Measurements from ENCODE around the gene MAOB.

MAOB gene

DNA sequence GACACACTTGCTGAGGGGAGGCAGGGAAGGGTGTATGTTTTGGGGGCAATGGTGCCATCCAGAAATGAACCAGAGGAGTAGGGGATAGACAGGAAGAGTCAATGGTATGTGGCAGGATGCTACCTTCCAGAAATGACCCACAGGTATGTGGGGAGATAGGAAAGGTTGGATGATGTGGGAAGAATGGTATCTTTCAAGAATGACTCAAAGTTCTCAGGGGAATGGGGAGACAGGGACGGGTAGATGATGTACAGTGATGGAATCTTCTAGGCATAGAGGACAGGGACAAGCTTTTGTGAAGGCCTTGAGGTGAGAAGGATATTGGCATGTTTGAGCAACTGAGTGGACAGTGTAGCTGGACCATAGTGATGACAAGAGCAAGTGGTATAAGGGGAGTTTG, 161.3 kb downstream of the MAOB start:
- TF ChIP-seq, protein P1, sequence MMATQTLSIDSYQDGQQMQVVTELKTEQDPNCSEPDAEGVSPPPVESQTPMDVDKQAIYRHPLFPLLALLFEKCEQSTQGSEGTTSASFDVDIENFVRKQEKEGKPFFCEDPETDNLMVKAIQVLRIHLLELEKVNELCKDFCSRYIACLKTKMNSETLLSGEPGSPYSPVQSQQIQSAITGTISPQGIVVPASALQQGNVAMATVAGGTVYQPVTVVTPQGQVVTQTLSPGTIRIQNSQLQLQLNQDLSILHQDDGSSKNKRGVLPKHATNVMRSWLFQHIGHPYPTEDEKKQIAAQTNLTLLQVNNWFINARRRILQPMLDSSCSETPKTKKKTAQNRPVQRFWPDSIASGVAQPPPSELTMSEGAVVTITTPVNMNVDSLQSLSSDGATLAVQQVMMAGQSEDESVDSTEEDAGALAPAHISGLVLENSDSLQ (IDR thresholded peaks at IDR 0.05), result no peak
- TF ChIP-seq SUZ12 (IDR thresholded peaks at IDR 0.05) (no peak), L3MBTL2 (conservative IDR thresholded peaks at IDR 0.05) (no peak), NFRKB (IDR thresholded peaks at IDR 0.05) (no peak)
- CTCF ChIA-PET, result no interaction called here
- POLR2A ChIA-PET, result no interaction called here
- DNase-seq (ENCODE audit: extremely low spot score), result no peak

DNA sequence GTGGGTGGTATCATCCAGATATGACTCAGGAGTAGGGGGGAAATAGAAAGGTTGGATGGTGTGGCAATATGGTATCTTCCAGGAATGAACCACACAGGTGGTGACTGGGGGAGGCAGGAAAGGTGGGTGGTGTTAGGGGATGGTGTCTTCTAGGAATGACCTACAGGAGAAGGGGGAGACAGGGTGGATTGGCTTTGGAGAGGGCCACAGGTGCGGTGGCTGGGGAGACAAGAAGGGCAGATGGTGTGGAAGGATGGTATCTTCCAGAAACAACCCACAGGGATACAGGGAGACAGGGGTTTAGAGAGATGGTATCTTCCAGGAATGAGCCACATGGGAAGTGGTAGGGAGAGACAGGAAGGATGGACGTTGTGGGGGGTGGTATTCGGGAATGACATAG, 162.2 kb downstream of the MAOB start:
- ChIA-PET POLR2A (no interaction called here), CTCF (no interaction called here)
- TF ChIP-seq SP1 (IDR thresholded peaks at IDR 0.05), result no peak
- no peak for TF ChIP-seq FOXM1 (IDR thresholded peaks at IDR 0.05; ENCODE audit: borderline replicate concordance)
- TF ChIP-seq BHLHE40 (IDR thresholded peaks at IDR 0.05; ENCODE audit: borderline replicate concordance), result no peak
- no peak for TF ChIP-seq L3MBTL2 (conservative IDR thresholded peaks at IDR 0.05)
- TF ChIP-seq FOXK2 (IDR thresholded peaks at IDR 0.05), result no peak
- no peak for TF ChIP-seq TARDBP (IDR thresholded peaks at IDR 0.05)
- TF ChIP-seq FOXA1 (IDR thresholded peaks at IDR 0.05), result no peak
- TF ChIP-seq NFRKB (IDR thresholded peaks at IDR 0.05), result no peak
- TF ChIP-seq CTBP1 (IDR thresholded peaks at IDR 0.05; ENCODE audit: borderline replicate concordance), result no peak
- no peak for TF ChIP-seq LEF1 (IDR thresholded peaks at IDR 0.05; ENCODE audit: borderline replicate concordance)
- no peak for TF ChIP-seq SUZ12 (IDR thresholded peaks at IDR 0.05)
- TF ChIP-seq, protein P1 (IDR thresholded peaks at IDR 0.05), result no peak
- no peak for TF ChIP-seq ELF4 (IDR thresholded peaks at IDR 0.05)
- no peak for TF ChIP-seq HDGF (IDR thresholded peaks at IDR 0.05; ENCODE audit: borderline replicate concordance)
- no peak for DNase-seq (ENCODE audit: extremely low spot score)

GRCh38 chrX:43718956-43719355, 163.3 kb downstream of the MAOB start:
- no peak for TF ChIP-seq HDGF (IDR thresholded peaks at IDR 0.05; ENCODE audit: borderline replicate concordance)
- TF ChIP-seq, protein P1 (IDR thresholded peaks at IDR 0.05), result no peak
- DNase-seq (ENCODE audit: extremely low spot score), result no peak
- CTCF ChIA-PET, result no interaction called here
- POLR2A ChIA-PET, result no interaction called here

DNA sequence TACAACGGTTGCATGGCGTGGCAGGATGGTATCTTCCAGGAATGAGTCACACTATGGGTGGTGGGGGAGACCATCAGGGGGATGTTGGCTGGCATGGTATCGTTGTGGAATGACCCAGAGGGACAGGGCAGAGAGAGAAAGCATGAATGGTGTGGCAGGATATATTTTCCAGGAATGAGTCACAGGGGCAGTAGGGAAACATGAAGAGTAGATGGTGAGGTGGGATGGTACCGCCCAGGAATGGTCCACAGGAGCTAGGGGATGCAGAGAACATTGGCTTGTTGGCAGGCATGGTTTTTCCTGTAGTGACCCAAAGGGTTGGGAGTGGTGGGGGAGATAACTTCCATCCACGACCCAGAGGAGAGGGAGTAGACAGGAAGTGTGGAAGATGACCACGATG, 163.7 kb downstream of the MAOB start:
- CTCF ChIA-PET, result no interaction called here
- no peak for DNase-seq (ENCODE audit: extremely low spot score)
- POLR2A ChIA-PET, result no interaction called here
- TF ChIP-seq, protein P1 (IDR thresholded peaks at IDR 0.05), result no peak
- TF ChIP-seq HDGF (IDR thresholded peaks at IDR 0.05; ENCODE audit: borderline replicate concordance), result no peak

DNA sequence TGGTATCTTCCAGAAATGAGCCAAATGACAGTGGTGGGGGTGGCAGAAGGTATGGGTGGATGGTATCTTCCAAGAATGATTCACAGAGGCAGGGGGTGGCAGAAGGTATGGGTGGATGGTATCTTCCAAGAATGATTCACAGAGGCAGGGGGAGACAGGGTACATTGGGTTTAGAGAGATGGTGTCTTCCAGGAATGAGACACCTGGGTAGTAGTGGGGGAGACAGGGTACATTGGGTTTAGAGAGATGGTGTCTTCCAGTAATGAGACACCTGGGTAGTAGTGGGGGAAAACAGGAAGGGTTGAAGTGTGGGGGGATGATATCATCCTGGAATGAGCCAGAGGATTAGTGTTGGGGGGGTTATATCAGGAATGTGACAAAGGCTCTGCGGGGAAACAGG, 164.2 kb downstream of the MAOB start:
- ChIA-PET POLR2A (no interaction called here), CTCF (no interaction called here)
- TF ChIP-seq, protein P1 (IDR thresholded peaks at IDR 0.05), result no peak
- TF ChIP-seq SP1 (IDR thresholded peaks at IDR 0.05) (no peak), ELF4 (IDR thresholded peaks at IDR 0.05) (no peak)
- DNase-seq (ENCODE audit: extremely low spot score), result no peak

- POLR2A ChIA-PET, result no interaction called here
- CTCF ChIA-PET, result no interaction called here
- no peak for TF ChIP-seq ZNF384 (IDR thresholded peaks at IDR 0.05)
- TF ChIP-seq CTBP1 (IDR thresholded peaks at IDR 0.05; ENCODE audit: borderline replicate concordance), result no peak
- no peak for TF ChIP-seq HDGF (IDR thresholded peaks at IDR 0.05; ENCODE audit: borderline replicate concordance)
- no peak for TF ChIP-seq ARNT (IDR thresholded peaks at IDR 0.05)
- no peak for TF ChIP-seq LEF1 (IDR thresholded peaks at IDR 0.05; ENCODE audit: borderline replicate concordance)
- TF ChIP-seq NFRKB (IDR thresholded peaks at IDR 0.05), result no peak
- TF ChIP-seq FOXM1 (IDR thresholded peaks at IDR 0.05; ENCODE audit: borderline replicate concordance), result no peak
- no peak for TF ChIP-seq L3MBTL2 (conservative IDR thresholded peaks at IDR 0.05)
- no peak for TF ChIP-seq ELF4 (IDR thresholded peaks at IDR 0.05)
- no peak for TF ChIP-seq SP1 (IDR thresholded peaks at IDR 0.05)
- TF ChIP-seq BHLHE40 (IDR thresholded peaks at IDR 0.05; ENCODE audit: borderline replicate concordance), result no peak
- no peak for TF ChIP-seq SUZ12 (IDR thresholded peaks at IDR 0.05)
- no peak for DNase-seq (ENCODE audit: extremely low spot score)
Measured at GRCh38 chrX:43717161-43717560, 165.1 kb downstream of the MAOB start.

GRCh38 chrX:43716696-43717095, 165.6 kb downstream of the MAOB start:
- TF ChIP-seq BHLHE40 (IDR thresholded peaks at IDR 0.05; ENCODE audit: borderline replicate concordance) (no peak), FOXK2 (IDR thresholded peaks at IDR 0.05) (no peak), TARDBP (IDR thresholded peaks at IDR 0.05) (no peak), L3MBTL2 (conservative IDR thresholded peaks at IDR 0.05) (no peak), SP1 (IDR thresholded peaks at IDR 0.05) (no peak), HDGF (IDR thresholded peaks at IDR 0.05; ENCODE audit: borderline replicate concordance) (no peak), ARNT (IDR thresholded peaks at IDR 0.05) (no peak), CTBP1 (IDR thresholded peaks at IDR 0.05; ENCODE audit: borderline replicate concordance) (no peak), ELF4 (IDR thresholded peaks at IDR 0.05) (no peak), FOXM1 (IDR thresholded peaks at IDR 0.05; ENCODE audit: borderline replicate concordance) (no peak), NFRKB (IDR thresholded peaks at IDR 0.05) (no peak), ZNF384 (IDR thresholded peaks at IDR 0.05) (no peak), FOXA1 (IDR thresholded peaks at IDR 0.05) (no peak), LEF1 (IDR thresholded peaks at IDR 0.05; ENCODE audit: borderline replicate concordance) (no peak), SUZ12 (IDR thresholded peaks at IDR 0.05) (no peak)
- TF ChIP-seq, protein P1 (IDR thresholded peaks at IDR 0.05), result no peak
- POLR2A ChIA-PET, result no interaction called here
- no peak for DNase-seq (ENCODE audit: extremely low spot score)
- CTCF ChIA-PET, result no interaction called here
